Measurements from ENCODE around the gene CCL17.
"Not testable (repeated sequence)": the region's sequence is repeated elsewhere in the genome, so short reads cannot be mapped to it uniquely, and the experiment has no call there.

Gene CCL17

DNA sequence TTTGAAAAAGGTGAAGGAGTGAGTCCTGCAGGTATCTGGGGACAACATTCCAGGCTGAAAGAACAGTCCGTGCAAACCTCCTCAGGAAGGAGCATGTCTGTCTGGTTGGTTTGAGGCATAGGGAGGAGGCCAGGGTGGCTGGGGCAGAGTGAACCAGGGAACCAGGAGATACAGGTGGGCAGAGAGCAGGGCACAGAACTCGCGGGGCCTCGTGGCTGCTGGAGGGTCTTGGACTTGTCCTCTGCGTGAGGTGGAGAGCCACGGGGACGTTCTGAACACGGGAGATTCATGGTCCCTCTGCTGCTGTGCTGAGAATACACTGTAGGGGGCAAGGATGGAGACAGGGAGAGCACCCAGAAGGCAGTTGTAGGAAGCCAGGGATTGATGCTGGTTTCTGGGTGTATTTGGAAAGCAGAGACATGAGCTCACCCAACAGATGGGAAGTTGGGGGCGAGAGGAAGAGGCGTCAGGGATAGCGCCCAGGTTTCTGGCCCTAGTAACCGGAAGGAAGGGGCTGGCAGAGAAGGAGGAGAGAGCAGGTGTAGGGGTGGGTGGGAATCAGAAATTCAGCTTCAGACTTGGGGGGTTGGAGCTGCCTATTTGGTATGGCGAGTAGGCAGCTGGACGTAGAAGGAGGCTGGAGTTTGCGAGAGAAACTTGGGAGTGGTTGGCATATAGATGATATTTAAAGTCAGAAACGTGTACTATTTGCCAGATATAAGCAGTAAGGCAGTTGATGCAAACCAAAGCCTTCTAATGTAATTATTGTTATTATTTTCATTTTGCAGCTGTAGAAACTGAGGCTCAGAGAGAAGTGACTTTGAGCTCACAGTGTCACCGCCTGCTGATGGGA is at the start of gene CCL17:
Gene CCL17, plus strand, starts transcription at position 803 of the 853 bp plus-strand sequence. CDS start 9,166 bp downstream, outside the sequence.
- DNase-seq, result no peak

GRCh38 chr16:57355898-57356414 is 48.6 kb upstream of the CCL17 start:
- no peak for DNase-seq

- DNase-seq, result no peak
Observed at GRCh38 chr16:57356547-57356946, 48.0 kb upstream of the CCL17 start.

DNA sequence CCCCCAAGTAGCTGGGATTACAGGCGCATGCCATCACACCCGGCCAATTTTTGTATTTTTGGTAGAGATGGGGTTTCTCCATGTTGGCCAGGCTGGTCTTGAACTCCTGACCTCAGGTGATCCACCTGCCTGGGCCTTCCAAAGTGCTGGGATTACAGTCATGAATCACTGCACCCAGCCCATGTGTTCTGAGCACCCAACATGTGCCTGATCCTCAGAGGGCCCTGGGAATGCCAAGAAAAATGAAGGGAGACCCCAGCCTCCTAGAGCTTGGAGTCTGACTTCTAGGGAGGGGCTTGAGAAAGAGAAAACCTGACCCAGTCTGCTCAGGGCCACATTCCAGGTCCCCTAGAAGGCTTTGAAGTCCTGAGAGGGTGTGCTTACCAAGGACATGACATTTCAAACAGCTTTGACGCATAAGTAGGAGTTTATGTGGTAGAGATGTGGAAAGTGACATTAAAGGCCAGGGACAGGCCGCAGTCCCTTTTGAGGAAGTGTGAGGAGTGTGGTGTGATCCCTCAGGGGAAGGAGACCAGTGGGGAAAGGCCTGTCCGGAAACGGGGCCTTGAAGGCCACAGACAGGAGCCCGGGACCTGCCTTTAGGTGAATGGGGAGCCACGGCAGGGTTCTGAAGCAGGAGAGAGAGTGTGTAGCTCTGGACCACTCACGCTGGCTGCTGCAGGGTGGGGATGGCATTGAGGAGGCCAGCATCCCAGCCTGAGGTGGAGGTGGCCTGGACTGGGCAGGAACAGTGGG is 47.1 kb upstream of the CCL17 start:
- DNase-seq, result no peak

DNA sequence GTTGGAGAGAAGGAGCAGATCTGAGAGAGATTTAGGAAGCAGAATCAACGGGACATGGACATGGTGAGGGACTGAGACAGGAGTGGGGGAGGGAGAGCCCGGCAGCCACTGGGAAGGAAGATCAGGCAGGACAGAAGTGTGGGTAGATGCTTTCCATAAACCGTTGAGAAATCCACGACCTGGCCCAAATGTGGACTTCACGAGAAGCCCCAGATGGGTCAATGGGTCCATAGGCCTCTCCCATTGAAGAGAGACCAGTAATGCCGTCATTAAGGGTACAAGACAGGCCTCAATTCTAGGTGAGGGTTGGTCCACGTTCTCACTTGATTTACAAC is 46.5 kb upstream of the CCL17 start:
- DNase-seq, result no peak

- DNase-seq, result no peak
Observed at GRCh38 chr16:57358527-57359095, 46.0 kb upstream of the CCL17 start, which contains the start of gene CCL22. CCL22 (plus strand) TSS chr16:57358783; CDS start chr16:57358817, 34 bp downstream.

DNA sequence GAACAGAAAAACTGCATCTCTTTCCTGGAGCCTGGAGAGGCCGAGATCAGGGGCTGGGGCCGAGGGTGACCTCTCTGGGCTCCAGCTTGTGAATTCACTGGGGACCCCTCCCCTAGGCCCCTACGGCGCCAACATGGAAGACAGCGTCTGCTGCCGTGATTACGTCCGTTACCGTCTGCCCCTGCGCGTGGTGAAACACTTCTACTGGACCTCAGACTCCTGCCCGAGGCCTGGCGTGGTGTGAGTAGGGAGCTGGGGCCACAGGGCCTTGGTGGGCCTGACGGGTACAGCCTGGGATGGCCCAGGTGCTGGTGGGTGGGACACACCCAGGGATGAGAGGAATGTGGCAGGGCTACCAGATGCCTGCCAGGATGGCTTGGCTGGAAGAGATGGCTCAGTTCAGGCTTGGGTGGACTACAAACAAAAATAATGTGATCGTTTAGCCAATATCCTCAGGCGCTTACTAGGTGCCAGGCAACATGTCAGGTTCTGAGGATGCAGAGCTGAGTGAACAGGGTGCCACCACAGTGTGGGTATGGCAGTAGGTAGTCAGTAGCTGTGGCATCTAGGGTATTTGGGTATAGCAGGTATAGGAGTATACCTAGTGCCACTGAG is 44.1 kb upstream of the CCL17 start:
- DNase-seq, result no peak

GRCh38 chr16:57361404-57361803 is 43.2 kb upstream of the CCL17 start:
- DNase-seq, result no peak

- DNase-seq, result no peak
Observed at GRCh38 chr16:57364143-57364542, 40.4 kb upstream of the CCL17 start.

DNA sequence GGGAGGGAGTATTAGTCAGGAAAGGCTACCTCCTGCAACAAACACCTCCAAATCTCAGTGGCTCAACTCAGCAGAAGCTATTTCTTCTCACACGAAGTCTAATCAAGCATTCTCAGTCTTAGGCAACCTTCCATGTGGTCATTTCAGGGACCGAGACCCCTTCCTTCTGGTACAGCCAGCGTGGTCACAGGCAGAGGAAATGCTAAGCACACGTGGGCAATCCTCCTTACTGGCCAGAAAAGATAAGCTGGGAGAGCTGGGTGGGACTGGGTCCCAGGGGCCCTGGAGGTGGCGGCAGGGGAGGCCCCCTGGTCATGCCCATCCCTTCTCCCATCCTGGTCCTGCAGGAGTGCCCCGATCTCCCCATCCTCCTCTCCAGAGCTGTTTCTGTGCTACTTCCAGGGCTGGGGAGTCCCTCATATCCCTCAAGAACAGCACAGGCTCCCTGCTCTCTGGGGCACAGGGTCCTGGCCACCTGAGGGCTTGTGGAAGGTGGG is 38.0 kb upstream of the CCL17 start:
- DNase-seq, result no peak

GRCh38 chr16:57367116-57367752 is 37.3 kb upstream of the CCL17 start:
- DNase-seq, result no peak

DNA sequence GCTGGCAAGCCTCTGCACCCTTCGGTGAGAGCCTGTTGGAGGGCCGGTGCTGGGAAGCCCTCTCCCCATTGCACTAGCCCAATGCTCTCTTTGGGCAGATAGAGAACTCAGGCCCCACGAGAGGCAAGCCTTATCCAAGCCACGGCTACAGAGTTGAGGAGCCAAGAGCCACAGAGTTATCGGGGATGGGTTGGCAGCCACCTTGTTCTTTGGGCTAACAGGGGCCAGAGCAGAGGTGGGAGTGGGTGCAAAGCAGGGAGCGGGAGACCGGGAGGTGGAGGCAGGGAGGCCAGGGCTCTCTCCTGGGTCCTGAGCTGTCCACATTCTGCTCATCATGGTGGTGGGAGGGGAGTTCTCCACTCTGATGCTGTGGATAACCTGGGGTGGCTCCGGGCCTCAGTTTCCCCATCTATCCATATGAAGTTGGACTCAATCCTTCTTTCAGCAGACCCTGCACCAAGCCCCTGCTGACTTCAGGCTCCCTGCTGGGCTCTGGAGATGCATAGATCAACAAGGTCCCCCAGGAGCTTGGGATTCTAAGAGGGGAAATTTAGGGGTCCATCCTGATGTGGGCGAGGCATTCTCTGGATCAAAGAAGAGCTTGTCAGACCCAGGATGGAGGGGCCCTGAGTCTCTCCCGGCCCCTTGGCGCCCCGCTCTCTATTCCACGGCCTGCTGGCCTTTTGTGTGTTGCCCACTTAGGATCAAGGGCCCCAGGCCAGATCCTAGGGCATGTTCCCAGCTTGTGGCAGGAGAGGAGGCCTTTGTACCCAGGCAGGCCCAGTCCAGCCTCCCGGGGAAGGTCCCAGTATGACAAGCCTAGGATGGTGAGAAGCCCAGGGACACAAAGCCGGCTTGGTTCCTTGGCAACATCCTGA is 32.8 kb upstream of the CCL17 start:
- no peak for DNase-seq

- peak; percentile 68 for DNase-seq
Observed at GRCh38 chr16:57372372-57373116, 32.0 kb upstream of the CCL17 start, which contains the start of gene CX3CL1. CX3CL1 (plus strand) TSS chr16:57372490; CDS start chr16:57372569, 79 bp downstream.

DNA sequence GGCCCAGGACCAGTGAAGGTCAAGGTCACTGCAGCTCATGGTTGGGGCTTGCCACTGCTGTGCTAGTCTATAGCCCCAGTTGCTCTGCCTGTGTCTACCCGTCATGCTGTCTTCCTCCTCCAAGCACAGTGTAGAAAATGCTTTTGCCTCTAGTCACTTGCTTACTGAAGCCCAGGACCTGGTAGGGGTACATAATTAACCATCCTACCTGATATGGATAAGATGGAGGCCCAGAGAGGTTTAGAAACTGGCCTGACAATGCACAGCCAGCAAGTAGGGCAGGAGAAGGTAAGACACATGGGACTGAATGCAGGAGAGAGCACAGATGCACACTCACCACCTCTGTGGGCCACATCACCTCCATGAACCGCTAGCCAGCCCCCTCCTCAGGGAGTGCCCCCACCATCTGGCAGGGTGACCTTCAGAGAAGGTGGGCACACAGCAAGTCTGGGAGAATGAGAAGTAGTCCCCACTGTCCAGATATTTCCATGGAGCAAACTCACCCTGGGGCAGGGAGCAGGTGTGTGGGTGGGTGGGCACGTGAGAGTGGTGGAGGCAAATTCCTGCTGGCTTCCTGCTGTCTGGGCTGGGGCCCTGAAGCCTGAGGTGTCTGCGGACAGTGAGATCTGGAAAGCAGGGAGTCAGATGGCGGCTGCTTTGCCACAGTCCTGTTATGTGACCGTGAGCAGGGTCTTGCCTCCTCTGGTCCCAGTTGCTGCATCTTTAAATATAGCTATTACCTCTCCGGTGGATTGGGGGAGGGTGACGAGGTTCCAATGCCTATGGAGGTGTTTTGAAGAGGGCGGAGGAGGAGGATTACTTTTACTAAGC is 31.2 kb upstream of the CCL17 start:
- peak; percentile 39 for DNase-seq

DNA sequence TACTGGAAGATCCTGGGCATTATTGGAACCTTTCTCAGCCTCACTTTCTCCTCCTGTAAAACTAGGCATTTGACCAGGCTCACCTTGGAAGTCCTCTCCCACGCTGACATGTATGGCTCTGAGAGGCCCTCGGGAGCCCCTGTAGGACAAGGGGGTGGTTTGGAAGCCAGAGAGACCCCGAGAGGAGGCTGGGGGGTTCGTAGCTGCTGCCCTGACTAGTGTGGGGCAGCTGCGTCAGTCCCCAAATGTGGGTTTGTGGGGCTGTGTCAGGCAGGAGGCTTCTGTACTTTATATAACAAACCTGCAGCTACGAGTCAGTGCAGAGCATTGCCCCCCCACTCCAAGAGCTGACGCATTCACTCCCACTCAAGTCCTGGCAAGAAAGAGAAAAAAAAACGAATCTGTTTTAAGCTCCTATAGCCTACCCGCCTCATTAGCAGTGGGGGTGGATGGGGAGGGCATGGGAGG is 30.5 kb upstream of the CCL17 start:
- peak; percentile 83 for DNase-seq

- DNase-seq, result not testable (repeated sequence)
Observed at GRCh38 chr16:57374925-57375465, 29.6 kb upstream of the CCL17 start.

GRCh38 chr16:57376313-57376818 is 28.2 kb upstream of the CCL17 start:
- no peak for DNase-seq

- DNase-seq, result peak; percentile 8
Observed at GRCh38 chr16:57377080-57377841, 27.3 kb upstream of the CCL17 start.
